BJ (cell line): ENCODE results near the gene ROMO1. TPM values are rescaled to one million over a fixed set of nuclear protein-coding genes. Genes with fewer than 3 reads are reported as not detected.

Experiments used
- CTCF ChIA-PET: fragments of 350-600 bp; formaldehyde crosslinking; extraction: SDS; loops from one replicate; lab custom pipeline; 2021; ENCODE audit warnings: antibody characterized with exemption, inconsistent platforms; lab: Yijun Ruan, JAX
- POLR2A ChIA-PET: fragments of 300-600 bp; sonication (Branson Sonifier 250); formaldehyde crosslinking; extraction: SDS; loops from one replicate; lab custom pipeline; 2021; ENCODE audit warnings: antibody characterized with exemption; lab: Charles Lee
- DNase-seq: peaks from one replicate; pipeline ENCODE4 v3.0.0-alpha.2; 2011; ENCODE audit warnings: low read depth
- H3K27me3 ChIP-seq: 2 replicates; pipeline ENCODE4 v1.6.0; 2011; ENCODE audit warnings: low read length; ENCODE audit not compliant: control insufficient read depth, insufficient read depth
- H3K36me3 ChIP-seq: 2 replicates; pipeline ENCODE4 v1.5.1; 2011; ENCODE audit warnings: low read length; ENCODE audit not compliant: control insufficient read depth, insufficient read depth
- H3K4me3 ChIP-seq: 2 replicates; pipeline ENCODE4 v1.5.1; 2011; ENCODE audit warnings: low read depth, mild to moderate bottlenecking, control low read depth, low read length
- CTCF ChIP-seq: IDR thresholded peaks from 2 replicates; pipeline ENCODE4 v1.5.1; 2011; ENCODE audit warnings: low read depth, mild to moderate bottlenecking, control low read depth, inconsistent platforms, low read length, moderate library complexity; ENCODE audit not compliant: insufficient read depth
- polyA plus RNA-seq: library from polyadenylated mRNA; depleted of rRNA; stranded (reverse); fragments of >200 nt; gene quantifications from 2 replicates; pipeline ENCODE4 v1.2.3, GENCODE V29; 2011

Gene ROMO1
- polyA plus RNA-seq, 1 experiment: 399 TPM

DNA sequence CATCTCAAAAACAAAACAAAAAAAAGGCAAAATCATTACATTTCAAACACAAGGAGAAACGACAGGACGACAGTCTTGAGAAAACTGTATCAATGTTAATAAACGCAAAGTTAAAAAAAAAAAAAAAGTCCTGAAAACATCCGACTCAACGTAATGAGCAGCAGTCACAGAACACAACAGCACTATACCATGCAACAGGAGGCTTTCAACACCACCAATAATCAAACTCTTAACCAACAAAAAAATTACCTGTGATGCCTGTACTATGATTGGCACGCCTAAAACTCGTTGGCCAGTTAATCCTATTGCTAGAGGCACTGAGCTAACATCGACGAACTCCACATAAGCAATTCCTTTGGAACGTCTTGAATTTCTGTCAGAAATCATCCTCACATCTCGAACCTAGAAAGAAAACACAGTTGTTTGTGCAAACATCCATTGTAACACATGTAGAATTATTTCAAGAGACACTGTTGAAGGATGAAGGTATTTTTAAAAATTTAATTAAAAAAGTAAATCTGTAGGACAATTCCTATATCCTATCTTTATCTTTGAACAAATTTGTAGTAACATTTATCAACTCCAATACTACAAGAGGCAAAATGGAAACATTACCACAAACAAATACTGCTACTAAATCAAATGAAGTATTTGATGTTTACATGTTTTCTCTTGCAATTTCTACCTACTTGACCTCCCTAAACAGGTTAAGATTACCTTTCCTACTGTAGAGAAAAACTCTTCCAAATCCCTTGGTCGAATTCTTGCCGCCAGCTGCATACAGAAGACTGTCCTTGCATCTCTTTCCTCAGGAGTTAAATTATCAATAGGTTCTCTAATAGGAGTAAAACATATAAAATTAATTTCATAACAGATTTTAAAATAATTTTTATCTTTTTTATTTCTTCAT, 25.4 kb downstream of the ROMO1 start:
- CTCF ChIA-PET: interaction anchor here (0.7 to 1.3 kb wide), 3 partner anchors 10 to 229 kb away, joined by 3 to 6 read pairs (median 3); no protein-coding TSS in a partner anchor
- DNase-seq: no peak
- Histone ChIP-seq H3K4me3 (no peak overlapping the region), H3K27me3 (no peaks in the 10 kb centered on the region), H3K36me3 (peaks cover 38% of the 10 kb centered on the region)
- TF ChIP-seq CTCF: no peak
- POLR2A ChIA-PET: no interaction called here

DNA sequence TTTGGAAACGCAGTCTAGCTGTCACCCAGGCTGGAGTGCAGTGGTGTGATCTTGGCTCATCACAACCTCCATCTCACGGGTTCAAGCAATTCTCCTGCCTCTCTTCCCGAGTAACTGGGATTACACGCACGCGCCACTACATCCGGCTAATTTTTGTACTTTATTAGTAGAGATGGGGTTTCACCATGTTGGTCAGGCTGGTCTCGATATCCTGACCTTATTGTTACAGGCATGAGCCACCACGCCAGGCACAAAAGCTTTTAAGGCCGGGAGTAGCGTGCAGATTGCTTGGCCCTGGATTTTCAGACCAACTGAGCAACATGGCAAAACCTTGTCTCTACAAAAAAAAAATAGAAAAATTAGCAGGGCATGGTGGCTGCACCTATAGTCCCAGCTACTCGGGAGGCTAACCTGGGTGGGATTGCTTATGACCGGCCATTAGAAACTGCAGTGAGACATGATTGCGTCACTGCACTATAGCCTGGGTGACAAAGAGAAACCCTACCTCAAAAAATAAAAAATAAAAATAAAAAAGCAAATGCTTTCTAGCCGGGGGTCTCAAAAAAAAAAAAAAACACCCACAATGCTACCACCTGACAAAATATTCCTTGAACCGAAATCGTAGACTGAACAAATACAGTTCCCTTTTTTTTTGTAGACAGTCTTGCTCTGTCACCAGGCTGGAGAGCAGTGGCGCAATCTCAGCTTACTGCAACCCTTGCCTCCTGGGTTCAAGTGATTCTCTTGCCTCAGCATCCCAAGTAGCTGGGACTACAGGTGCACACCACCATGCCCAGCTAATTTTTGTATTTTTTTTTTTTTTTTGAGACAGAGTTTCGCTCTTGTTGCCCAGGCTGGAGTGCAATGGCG, 27.9 kb downstream of the ROMO1 start:
- CTCF ChIA-PET: interaction anchor here (3.6 kb wide), 1 partner anchor 12 kb away, joined by 10 read pairs; no protein-coding TSS in a partner anchor
- Histone ChIP-seq H3K4me3 (no peak overlapping the region), H3K36me3 (peaks cover 29% of the 10 kb centered on the region), H3K27me3 (no peaks in the 10 kb centered on the region)
- TF ChIP-seq CTCF: no peak
- DNase-seq: no peak
- POLR2A ChIA-PET: interaction anchor here (0.6 kb wide), 1 partner anchor 25 kb away, joined by 4 read pairs; no protein-coding TSS in a partner anchor

DNA sequence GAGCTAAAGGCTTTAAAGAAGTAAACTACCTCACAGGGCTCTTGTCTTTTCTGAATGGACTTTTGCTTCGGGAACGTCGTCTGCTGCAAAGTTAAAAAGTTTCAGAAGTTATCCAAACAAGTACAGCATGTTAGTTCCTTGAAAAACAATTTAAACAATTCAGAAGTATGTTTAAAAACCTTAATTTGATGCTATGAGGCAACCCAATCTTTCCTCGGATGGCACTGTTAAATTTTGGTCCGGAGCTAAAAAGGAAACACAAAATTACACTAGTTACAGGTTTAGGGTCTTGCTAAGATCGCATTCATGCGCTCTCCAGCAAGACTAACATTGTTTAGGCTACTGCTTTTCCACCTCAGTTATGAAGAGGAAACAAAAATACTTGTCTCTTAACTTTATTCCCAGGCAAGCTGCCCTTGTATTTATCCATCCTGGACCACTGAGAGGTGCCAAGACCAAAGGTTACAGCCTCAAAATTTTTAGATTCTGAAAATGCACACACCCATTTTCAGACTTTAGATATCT, 30.1 kb downstream of the ROMO1 start:
- no peaks in the 10 kb centered on the region for H3K27me3 ChIP-seq
- DNase-seq: no peak
- no peak for TF ChIP-seq CTCF
- POLR2A ChIA-PET: interaction anchor here (1.3 kb wide), 1 partner anchor 13 kb away, joined by 4 read pairs; the partner anchor contains the start of gene RBM39
- CTCF ChIA-PET: interaction anchor here (1.2 to 3.6 kb wide), 2 partner anchors 10 to 12 kb away, joined by 3 to 10 read pairs; no protein-coding TSS in a partner anchor
- peaks cover 23% of the 10 kb centered on the region for H3K36me3 ChIP-seq
- H3K4me3 ChIP-seq: no peak overlapping the region

DNA sequence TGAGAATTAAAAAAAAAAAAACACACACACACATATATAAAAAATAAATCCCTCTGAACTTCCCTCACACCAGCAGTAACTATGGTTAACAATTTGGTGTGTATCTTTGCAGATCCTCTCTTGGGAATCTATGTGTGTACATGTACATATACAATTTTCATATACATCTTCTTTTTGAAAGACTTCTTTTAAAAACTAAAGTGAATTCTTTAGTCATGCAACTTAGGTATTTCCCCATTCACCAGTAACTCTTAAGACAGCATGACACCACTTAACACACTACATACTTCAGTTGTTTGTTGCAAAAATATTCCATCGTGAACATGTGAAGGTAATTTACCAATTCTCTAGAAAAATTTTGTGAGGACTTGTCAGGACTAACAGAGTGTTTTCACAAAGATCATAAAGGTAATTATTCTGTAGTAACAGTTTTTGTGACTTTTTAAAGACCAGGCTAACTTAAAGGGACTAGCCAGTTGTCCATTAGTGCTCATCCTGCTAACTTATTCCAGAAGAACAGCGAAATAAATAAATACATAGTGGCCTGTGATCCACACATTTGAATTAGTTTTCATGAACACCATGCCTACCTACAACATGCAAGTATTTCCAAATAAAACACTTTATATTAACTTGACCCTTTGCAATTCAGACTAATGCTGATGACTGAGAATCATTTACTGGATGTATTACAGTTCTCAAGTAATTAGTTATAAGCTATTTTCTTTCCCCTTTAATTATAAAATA, 30.8 kb downstream of the ROMO1 start:
- POLR2A ChIA-PET: interaction anchor here (1.1 kb wide), 1 partner anchor 223 kb away, joined by 5 read pairs; no protein-coding TSS in a partner anchor
- no peak for TF ChIP-seq CTCF
- DNase-seq: no peak
- Histone ChIP-seq H3K36me3 (peaks cover 23% of the 10 kb centered on the region), H3K4me3 (no peak overlapping the region), H3K27me3 (no peaks in the 10 kb centered on the region)
- CTCF ChIA-PET: interaction anchor here (0.8 to 3.6 kb wide), 3 partner anchors 8 to 10 kb away, joined by 3 to 10 read pairs (median 4); no protein-coding TSS in a partner anchor
